Stimulated activated CD4-positive, alpha-beta T cell treated with anti-CD3 and anti-CD28 coated beads, Interleukin-15, amount 100 ng/mL, for 24 hours (primary cell): ENCODE data around the gene ZNF638.
"Not testable (repeated sequence)": the region's sequence is repeated elsewhere in the genome, so short reads cannot be mapped to it uniquely, and the experiment has no call there.

Experiments
- DNase-seq: peaks from one replicate; pipeline ENCODE4 v3.0.0-alpha.2; 2020

Gene ZNF638

DNA sequence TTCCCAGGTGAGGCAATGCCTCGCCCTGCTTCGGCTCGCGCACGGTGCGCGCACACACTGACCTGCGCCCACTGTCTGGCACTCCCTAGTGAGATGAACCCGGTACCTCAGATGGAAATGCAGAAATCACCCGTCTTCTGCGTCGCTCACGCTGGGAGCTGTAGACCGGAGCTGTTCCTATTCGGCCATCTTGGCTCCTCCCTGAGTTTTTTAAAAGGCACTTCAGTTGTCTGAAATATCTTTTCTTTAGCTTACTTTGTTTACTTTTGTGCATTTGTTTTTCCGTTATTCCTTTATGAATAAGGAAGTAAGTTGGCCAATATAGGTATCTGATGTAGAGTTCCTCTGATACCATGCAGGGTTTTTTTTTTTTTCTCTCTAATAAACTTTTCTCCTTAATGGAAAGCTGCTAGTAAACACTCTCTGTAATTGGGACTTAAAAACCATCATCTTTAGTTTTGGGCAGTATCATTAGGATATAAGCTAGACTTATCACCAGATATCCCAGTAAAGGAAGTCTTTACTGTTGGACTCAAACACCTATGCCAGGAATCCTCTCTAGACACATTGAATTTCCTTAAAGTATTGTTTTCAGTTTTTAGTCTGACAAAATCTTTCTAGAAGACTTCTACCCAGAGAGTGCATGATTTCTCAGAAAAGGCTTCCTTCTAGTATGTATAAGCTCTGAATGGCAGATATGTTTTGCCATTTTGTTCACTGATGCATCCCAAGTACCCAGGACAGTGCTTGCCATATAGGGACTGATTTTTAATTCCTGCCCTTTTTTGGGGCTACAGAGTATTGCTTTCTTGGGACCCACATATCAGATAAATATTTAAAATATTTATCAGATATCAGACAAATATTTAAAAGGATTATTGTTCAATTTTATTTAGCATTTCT is 86.0 kb downstream of the ZNF638 start:
- DNase-seq: no peak

- no peak for DNase-seq
Observed at GRCh38 chr2:71419145-71419544, 87.6 kb downstream of the ZNF638 start.

DNA sequence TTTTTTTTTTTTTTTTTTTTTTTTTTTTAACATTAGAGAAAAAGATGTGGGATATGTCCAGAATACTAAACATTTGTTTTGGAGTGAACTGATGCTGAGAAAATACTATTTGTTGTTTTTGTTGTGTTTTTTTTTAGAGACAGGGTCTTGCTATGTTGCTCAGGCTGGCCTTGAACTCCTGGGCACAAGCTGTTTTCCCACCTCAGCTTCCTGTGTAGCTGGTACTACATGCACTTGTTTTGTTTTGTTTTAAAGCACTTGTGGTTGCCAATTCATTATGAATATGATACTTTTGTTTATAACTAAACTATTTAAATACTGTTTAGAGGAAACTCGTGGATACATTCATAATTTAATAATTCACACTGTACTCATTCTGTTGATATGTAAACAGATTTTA is 88.4 kb downstream of the ZNF638 start:
- DNase-seq: no peak

- DNase-seq: no peak
Observed at GRCh38 chr2:71422786-71423185, 91.2 kb downstream of the ZNF638 start.

DNA sequence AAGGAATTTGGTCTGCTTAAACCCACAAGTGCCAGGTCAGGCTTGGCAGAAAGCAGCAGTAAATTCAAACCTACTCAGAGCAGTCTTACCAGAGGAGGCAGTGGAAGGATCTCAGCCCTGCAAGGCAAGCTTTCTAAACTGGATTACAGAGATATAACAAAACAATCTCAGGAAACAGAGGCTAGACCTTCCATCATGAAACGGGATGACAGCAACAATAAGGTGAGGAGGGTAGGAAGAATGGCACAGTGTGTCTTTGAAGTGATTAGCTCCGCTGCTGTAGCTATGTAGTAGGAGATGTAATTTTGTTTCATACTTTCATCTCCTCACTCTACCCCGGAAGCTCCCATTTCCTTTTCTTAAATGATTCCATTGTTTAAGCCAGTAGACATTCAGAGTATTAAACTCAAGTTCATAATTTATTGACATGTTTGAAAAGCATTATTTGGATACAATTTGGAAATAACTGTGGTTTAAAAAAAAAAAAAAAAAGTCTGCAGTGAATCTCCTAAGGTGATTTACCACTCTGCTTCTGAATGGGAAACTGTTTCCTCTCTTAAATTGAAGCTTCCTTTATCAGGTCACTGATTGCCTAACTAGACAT is 92.3 kb downstream of the ZNF638 start:
- DNase-seq: no peak

DNA sequence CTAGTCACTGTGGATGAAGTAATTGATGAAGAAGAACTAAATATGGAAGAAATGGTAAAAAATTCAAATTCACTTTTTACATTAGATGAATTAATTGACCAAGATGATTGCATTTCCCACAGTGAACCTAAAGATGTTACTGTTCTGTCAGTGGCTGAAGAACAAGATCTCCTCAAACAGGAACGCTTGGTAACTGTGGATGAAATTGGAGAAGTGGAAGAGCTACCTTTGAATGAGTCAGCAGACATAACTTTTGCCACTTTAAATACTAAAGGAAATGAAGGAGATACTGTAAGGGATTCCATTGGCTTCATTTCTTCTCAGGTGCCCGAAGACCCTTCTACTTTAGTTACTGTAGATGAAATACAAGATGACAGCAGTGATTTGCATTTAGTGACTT is 95.1 kb downstream of the ZNF638 start:
- DNase-seq: no peak

DNA sequence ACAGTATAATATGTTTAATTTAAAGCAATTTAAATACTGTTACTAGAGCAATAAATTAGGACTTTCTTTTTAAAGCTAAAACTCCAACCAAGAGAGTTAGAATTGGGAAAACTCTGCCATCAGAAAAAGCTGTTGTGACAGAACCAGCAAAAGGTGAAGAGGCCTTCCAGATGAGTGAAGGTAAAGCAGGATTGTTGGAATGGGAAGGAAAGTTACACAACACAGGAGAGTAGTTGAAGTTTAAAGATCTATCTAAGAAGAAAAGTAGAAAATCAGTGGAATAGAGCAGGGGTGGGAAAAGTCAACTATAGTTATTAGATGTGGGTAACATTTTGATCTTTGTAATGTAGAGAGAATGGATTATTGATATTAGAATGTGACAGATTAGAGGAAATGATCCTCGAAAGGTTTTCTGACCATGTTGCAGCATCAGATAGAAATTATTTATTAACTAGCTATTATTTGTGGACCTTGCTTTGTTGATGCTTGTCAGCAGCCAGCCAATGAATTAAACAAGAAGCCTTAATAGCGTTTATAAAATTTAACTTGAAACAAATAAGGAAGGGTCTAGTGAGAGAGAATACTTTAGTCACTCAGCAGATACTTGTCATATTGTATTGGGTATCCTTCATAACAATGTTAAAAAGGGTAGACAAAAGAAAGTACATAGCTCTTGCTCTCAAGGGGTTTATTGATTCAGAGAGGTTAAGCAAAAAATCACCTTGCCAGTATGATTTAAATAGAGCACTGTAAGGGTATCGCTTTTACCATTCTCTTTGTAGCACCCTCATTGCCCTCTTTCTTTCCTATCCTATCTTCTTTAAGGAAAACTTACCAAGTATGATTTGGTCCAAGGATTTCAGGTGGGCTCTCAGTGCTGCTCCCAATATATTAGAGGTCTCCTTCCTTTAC is 97.1 kb downstream of the ZNF638 start:
- no peak for DNase-seq

GRCh38 chr2:71445142-71445541 is 113.6 kb downstream of the ZNF638 start:
- DNase-seq: not testable (repeated sequence)

DNA sequence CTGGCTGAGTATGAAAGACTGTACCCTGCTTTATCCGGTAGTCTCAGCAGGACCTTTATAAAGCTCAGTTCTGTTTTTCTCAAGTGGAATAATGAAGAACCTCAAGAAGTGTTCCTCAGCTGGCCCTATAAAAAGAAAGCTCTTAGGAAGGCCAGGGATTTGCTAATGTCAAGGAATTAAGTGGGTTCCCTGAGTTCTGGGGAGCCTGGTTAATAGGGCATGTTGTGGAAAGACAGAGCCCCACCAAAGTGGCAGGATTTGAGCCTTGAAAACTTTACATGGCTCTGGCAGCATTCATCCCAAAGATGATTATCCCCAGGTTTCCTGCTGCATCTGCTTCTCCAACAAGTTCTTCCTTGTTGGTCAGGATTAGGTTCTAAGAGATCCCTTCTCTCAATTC is 114.9 kb downstream of the ZNF638 start:
- DNase-seq: no peak

DNA sequence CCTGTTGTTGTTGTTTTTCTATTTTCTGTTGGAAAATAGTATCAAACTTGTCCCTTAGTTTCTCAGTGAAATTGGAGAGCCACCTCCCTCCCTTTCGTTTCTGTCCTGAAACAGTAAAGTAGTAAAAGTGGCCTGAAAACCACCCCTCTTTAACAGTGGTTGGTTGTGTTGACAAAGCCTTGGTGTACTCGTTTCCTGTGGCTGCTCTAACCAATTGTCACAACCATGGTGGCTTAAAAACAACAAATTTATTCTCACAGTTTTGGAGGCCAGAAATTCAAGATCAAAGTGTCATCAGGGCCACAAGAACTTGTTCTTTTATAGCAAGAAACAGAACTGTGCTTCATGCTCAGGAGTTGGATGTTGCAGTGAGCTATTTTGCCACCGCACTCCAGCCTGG is 117.8 kb downstream of the ZNF638 start:
- DNase-seq: no peak

DNA sequence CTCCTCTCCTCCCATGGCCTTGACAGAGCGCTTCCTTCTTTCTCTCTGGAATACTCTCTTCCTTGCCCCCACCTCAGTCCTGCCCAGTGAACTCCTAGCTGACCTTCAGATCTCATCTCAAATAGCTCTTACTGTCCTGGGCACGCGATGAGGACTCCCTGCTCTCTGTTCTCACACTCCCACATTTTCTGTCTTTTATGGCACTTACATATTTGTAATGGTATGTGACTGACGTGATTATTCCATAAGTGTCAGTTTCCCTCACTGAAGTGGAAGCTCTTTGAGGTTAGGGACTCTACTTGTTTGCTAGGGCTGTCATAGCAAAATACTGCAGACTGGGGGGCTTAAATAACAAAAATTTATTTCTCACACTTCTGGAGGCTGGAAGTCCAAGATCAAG is 120.1 kb downstream of the ZNF638 start:
- DNase-seq: no peak

DNA sequence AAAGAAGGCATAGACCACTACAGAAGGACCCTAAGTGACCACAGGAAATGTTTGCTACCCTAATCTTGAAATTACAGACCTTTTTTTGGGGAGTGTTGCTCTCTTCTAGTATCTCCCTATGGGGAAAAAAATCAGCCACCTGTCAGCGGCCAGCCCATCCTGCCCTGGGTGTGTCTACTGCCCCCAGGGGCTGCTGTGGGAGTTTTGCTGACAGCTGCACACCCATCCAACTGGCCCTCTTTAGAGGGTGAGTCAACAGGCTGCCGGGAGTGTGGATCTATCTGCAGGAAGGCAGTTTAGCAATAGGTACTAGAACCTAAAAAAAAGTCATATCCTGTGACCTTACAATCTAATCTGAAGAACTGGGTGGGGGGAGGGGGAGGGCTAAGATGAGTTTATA is 121.0 kb downstream of the ZNF638 start:
- peak; percentile 36 for DNase-seq

DNA sequence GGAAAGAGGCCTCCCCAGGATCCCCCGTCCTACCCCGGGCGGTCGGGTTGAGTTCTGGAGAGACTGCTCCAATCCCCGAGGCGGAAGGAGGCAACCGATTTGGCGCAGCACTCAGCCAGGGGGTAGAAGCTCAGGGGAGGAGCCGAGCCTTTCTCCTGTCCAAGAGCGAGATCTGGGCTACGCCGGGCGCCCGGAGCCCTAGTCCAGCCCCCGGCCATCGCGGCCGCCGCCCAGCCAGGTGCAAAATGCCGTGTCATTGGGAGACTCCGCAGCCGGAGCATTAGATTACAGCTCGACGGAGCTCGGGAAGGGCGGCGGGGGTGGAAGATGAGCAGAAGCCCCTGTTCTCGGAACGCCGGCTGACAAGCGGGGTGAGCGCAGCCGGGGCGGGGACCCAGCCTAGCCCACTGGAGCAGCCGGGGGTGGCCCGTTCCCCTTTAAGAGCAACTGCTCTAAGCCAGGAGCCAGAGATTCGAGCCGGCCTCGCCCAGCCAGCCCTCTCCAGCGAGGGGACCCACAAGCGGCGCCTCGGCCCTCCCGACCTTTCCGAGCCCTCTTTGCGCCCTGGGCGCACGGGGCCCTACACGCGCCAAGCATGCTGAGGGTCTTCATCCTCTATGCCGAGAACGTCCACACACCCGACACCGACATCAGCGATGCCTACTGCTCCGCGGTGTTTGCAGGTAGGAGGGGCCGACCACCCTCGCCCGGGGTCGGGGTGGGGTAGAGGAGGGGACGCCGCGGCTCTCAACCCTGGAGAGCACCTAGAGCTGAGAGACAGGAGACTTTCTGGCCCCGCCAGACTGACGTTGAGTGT is 122.0 kb downstream of the ZNF638 start, which contains the start of gene DYSF:
Gene DYSF, plus strand, starts transcription at position 158 of the 817 bp plus-strand sequence.
- DNase-seq: peak; percentile 19

GRCh38 chr2:71454221-71455010 is 122.8 kb downstream of the ZNF638 start:
- DNase-seq: no peak

GRCh38 chr2:71455011-71455740 is 123.6 kb downstream of the ZNF638 start:
- DNase-seq: no peak

DNA sequence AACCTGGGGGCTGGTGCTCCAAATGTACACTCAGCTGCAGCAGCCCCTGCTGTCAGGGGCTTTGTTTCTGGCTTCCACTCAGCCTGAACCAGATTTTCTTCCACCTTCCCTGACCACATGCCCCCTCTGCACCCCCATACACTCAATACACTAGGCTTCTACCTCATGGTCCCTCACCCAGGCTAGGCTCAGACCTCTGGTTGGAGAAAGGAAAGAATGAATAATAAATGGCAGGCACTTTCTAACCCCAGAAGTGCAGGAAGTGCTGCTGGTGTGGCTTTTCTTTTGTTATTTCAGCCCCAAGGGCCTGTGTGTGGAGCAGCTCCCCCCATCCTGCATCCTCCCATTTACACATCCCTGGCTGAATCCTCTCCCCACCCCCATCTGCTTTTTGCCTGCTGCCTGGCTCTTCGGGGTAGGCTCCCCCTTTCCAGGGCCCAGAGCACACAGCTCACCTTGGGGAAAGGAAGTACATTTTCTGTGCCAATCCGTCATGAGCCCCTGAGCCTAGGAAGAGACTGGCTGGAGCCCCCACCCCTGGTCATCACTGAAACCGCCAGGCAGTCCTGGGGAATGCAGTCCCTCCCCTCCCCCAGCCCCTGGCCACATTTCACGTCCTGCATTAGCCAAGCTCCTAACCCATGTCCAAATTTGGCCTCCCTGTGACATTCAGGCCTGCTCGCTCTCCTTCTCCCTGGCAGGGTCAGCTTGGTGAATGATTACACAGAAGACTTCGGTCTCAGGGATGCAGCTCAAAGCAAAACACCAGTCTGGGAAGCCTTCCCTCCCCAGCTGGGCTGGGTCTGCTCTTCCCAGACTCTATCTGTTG is 124.4 kb downstream of the ZNF638 start:
- no peak for DNase-seq

- DNase-seq: no peak
Observed at GRCh38 chr2:71456617-71457016, 125.0 kb downstream of the ZNF638 start.

GRCh38 chr2:71457123-71457915 is 125.7 kb downstream of the ZNF638 start:
- DNase-seq: no peak

- no peak for DNase-seq
Observed at GRCh38 chr2:71457923-71458322, 126.3 kb downstream of the ZNF638 start.
